HK-2 (cell line): ENCODE measurements around the gene DET1.

Source experiments
- DNase-seq: peaks from one replicate; pipeline ENCODE4 v3.0.0-alpha.2; 2018; ENCODE audit not compliant: unreplicated experiment

The DET1 gene

DNA sequence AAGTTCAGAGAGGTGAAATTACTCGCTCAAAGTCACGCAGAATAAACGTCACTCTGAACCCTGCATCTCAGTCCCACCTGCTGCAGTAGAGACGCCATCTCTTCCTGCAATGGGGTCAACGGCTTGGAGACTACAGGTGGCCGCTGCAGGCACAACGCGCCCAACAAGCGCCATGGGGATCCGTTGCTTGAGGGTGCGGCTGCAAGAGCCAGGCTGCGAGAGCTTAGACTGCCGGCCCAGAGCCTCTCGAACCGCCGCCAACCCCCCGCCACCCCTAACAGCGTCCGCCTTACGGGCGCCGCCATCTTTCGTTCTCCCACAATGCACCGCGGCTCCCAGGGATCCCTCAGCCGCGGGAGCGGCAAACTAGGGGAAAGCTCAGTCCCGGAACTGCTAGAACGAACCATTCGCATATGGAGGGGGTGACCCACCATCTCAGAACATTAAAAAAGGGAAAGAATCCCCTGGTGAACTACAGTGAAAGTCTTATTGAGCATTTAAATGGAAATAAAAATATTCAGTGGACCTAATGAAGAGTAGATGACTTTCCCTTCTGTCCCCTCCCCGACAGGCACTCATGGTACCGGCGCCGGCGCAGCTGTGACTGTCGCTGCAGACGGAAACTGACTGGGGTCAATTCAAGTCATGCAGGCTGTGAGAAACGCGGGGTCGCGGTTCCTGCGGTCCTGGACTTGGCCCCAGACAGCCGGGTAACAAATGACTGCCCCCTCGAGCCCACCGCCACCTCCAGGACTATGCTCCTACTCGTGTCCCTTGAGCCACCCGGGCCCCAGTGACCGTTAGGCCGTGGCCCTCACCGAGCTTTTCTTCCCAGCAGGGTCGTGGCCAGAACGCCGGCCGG is 79.2 kb downstream of the DET1 start, which contains the start of the genes MRPL46 and MRPS11:
Gene MRPL46, minus strand, starts transcription at position 316 of the 862 bp plus-strand sequence. Its CDS starts 11 bp downstream, at position 305.
Gene MRPS11, plus strand, starts transcription at position 636 of the 862 bp plus-strand sequence. Its CDS starts 10 bp downstream, at position 646.
- DNase-seq: peak; percentile 73

DNA sequence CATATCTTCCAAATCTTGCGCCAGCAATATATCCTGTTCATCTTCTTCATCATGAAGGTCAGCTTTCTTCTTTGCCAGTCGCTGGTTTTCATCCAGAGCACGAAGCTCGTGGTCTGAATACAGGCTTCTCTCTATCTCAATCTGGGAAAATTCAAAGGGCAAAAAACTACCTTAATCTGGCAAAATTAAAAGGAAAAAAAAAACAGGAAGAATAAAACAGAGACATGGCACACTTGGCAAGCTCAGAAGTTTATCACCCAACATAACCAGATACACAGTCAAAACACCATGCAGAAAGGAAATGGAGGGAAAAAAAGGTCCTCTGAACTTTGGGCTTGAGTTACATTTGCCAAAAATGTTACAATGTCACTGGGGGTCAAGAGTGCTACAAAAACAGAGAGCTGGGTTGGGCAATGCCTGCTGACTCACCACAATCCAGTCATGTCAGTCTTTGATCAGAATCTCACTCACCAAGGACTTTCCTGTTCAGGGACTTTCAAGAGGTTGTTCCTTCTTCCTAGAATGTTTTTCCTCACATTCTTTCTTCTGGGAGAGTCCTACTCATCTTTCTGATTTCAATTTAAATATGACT is 80.8 kb downstream of the DET1 start:
- DNase-seq: no peak

DNA sequence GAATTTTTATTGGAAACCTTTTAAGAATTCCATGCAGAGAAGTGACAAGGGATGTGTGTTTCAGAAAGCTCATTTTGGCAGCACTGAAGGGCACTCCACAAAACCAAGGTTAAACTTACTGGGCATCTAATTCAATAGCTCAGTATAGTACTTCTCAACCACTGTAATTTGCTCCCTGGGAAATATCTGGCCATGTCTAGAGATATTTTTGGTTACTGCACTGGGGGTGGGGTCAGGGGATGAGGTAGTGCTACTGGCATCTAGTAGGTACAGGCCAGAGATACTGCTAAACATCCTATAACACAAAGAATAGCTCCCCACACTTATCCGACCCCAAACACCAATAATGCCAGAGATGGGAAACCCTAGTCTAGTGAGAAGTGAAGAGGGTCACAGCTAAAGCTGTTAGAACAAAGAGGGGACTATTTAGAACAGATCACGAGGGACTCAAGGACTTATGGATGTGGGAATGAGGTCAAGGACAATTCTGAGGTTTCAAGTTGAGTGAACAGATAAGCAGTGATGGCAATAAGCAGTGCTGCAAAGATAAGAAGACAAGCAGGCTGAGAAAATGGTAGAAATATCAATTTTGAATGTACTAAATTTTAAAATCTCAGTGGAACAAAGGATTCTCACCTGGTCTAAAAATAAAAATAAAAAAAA is 82.5 kb downstream of the DET1 start:
- no peak for DNase-seq
